Measurements from ENCODE around the gene GPR176.

Gene GPR176

DNA sequence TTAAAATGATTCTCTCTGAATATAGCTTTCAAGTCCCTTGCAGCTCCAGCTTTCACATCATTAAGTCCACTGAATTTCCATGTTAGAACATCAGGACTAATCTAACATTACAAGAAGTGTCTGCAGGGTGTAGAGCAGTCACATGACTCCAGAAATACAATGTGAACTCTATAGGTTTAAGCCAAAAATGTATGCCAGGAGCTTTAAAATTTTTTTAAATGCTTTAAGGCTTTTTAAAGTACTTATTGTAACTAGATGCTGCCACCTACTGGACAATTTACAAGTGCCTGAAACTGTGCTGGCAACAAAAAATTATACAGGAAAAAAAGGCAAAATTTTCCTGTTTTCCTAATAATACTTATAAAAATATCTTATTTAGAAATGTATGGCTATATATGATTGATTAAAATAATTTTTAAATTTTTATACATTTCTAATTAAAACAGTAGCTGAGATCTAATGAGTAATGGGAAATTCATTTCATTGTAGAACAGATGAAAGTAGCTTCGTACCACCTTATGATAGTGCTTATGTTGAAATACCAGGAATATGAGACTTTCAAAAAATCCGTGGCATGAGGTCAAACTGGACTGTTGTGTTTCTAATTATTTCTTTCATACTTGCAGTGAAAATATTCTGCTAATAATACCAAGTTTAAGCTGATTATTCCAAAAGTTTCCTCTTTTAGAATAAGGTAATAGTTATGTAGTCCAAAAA lies 163.1 kb downstream of the GPR176 start:
- 48 to 50% methylated on average over 2 of the region's 2 CpGs for WGBS, 2 experiments

DNA sequence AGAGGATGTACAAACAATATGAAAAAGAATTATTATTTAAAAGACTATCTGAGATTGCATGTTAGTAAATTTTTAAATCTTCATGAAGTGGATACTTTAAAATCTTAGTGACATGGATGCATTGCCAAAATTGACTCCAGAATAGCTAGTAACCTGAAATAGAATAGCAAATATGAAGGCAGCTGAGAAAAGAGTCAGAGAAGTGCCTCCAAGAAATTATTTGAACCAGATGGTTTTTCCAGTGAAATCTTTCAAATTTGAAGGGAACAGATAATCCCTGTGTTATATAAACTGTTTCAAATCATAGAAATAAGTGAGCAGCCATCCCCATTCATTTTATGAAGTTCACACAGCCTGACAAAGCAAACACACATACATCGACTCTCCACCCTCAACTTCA lies 167.1 kb downstream of the GPR176 start:
- Histone ChIP-seq H3K27ac (ENCODE audit: insufficient read depth, low read depth, low read length, poor library complexity, severe bottlenecking) (no peak overlapping the region), H3K27me3 (ENCODE audit: control insufficient read depth, insufficient read depth, low read length, poor library complexity, severe bottlenecking) (no peaks in the 10 kb centered on the region), H3K9me3 (ENCODE audit: control insufficient read depth, low read length) (no peaks in the 10 kb centered on the region), H3K4me1 (ENCODE audit: control insufficient read depth, insufficient read depth, low read length) (no peaks in the 10 kb centered on the region), H3K4me3 (ENCODE audit: insufficient read depth, low read depth, low read length) (no peak overlapping the region), H3K36me3 (ENCODE audit: control insufficient read depth, insufficient read depth, low read length) (no peaks in the 10 kb centered on the region)
- WGBS, 2 experiments: 79 to 85% methylated on average over 1 of the region's 1 CpG

More for the DNA sequence above, 163.1 kb downstream of the GPR176 start:
- Histone ChIP-seq H3K4me1 (ENCODE audit: control insufficient read depth, insufficient read depth, low read length) (no peaks in the 10 kb centered on the region), H3K9me3 (ENCODE audit: control insufficient read depth, low read length) (no peaks in the 10 kb centered on the region), H3K36me3 (ENCODE audit: control insufficient read depth, insufficient read depth, low read length) (no peaks in the 10 kb centered on the region), H3K27me3 (ENCODE audit: control insufficient read depth, insufficient read depth, low read length, poor library complexity, severe bottlenecking) (no peaks in the 10 kb centered on the region), H3K4me3 (ENCODE audit: insufficient read depth, low read depth, low read length) (no peak overlapping the region), H3K27ac (ENCODE audit: insufficient read depth, low read depth, low read length, poor library complexity, severe bottlenecking) (no peak overlapping the region)

DNA sequence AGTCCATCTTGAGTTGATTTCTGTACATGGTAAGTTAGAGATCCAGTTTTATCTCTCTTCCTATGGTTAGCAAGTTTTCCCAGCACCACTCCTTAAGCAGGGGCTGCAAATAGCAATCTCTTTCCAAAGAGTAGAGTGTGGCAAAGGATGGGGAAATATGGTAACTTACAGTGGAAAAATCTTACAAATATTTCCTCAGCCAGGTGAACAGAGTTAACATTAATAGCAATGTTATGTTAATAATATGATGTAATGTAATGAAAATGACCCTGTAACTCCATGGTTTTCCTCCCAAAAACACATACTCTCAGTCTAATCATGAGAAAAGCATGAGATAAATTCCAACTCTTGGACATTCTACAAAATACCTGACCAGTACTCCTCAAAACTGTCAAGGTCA lies 167.8 kb downstream of the GPR176 start:
- H3K27ac ChIP-seq (ENCODE audit: insufficient read depth, low read depth, low read length, poor library complexity, severe bottlenecking): no peak overlapping the region
- no peaks in the 10 kb centered on the region for H3K36me3 ChIP-seq (ENCODE audit: control insufficient read depth, insufficient read depth, low read length)
- no peak overlapping the region for H3K4me3 ChIP-seq (ENCODE audit: insufficient read depth, low read depth, low read length)
- H3K27me3 ChIP-seq (ENCODE audit: control insufficient read depth, insufficient read depth, low read length, poor library complexity, severe bottlenecking): no peaks in the 10 kb centered on the region
- H3K4me1 ChIP-seq (ENCODE audit: control insufficient read depth, insufficient read depth, low read length): no peaks in the 10 kb centered on the region
- H3K9me3 ChIP-seq (ENCODE audit: control insufficient read depth, low read length): no peaks in the 10 kb centered on the region
